NCI-H446 (cell line): ENCODE results near the gene TNIK.
"Not testable (repeated sequence)": the region's sequence is repeated elsewhere in the genome, so short reads cannot be mapped to it uniquely, and the experiment has no call there.

Source experiments
- DNase-seq, 2 experiments: peaks; one replicate each; lab custom pipeline; 2025; lab: John Stamatoyannopoulos, UW

TNIK gene

GRCh38 chr3:171311784-171312183 is 148.4 kb downstream of the TNIK start:
- DNase-seq = no peak

DNA sequence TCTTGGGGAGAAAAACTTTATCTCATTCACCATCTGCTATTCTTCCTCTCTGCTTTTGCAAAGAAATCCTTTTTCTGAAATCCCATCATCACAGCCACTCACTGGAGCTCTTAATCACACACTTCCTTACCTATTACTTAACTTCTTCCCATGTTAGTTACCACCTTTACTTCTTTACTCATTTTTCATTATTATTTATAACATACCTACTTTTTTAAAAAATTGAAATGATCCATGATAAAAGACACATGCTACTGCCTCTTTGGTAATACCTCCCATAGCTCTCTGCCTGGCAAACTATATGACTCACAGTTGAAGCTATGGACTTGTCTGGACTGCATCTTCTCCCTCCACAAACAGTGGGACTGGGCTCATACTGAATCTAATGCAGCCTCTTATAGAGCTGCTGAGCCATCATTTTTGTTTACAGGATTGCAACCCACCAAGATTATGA is 150.3 kb downstream of the TNIK start:
- DNase-seq = peak; percentile 55 to 71

DNA sequence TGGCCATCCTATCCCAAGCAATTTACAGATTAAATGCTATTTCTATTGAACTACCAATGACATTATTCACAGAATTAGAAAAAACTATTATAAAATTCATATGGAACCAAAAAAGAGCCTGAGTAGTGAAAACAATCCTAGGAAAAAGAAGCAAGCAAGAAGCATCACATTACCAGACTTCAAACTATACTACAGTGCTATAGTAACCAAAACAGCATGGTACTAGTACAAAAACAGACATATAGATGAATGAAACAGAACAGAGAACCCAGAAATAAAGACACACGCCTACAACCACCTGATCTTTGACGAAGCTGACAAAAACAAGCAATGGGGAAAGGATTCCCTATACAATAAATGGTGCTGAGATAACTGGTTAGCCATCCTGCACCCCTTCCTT is 152.2 kb downstream of the TNIK start:
- DNase-seq = no peak

DNA sequence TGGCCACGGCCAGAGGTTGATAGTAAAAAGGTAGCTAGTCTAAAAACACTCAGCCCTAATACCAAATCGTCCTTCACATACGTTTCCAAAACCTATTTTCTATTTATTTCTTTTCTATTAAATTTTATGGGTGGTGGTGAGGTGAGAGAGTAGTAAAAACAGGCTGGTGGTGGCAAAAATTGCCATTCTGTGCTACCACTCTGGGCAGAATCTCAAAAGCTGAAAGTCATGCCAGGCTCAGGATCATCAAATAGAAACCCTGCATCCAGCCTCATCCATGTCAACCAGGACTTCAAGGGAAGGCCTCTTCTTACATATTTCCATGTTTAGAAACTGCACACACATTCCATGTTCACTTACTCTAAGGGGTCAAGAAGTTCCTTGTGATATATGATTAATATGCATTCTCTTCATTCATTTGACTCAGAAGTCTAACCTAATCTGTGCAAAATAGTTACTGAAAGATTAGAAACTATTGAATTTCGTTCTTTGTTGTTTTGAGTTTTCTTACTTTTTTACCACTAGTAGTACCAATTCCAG is 153.1 kb downstream of the TNIK start:
- DNase-seq = peak; percentile 71 to 87

- peak; percentile 87 to 91 for DNase-seq
These were observed 153.6 kb downstream of the TNIK start for GRCh38 chr3:171306631-171307030.

- DNase-seq = not testable (repeated sequence)
These were observed 154.4 kb downstream of the TNIK start for GRCh38 chr3:171305823-171306222.

GRCh38 chr3:171304498-171304897 is 155.7 kb downstream of the TNIK start:
- not testable (repeated sequence) for DNase-seq

DNA sequence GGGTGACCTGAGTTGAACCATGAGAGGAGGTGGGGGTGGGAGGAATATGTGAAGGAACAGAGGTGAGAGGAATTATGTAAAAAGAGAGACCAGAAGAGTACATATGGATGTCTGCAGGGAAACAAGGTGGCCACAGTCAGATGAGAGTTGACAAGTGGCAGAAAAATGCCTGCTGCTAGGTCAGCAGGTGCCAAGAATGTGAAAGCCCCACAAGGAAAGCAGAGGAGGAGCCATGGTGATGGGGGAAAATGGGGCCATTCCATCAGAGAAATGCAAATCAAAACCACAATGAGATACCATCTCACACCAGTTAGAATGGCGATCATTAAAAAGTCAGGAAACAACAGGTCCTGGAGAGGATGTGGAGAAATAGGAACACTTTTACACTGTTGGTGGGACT is 156.2 kb downstream of the TNIK start:
- not testable (repeated sequence) for DNase-seq

- no peak for DNase-seq
These were observed 158.2 kb downstream of the TNIK start for GRCh38 chr3:171301998-171302397.

- no peak for DNase-seq
These were observed 159.2 kb downstream of the TNIK start for GRCh38 chr3:171301002-171301401.

DNA sequence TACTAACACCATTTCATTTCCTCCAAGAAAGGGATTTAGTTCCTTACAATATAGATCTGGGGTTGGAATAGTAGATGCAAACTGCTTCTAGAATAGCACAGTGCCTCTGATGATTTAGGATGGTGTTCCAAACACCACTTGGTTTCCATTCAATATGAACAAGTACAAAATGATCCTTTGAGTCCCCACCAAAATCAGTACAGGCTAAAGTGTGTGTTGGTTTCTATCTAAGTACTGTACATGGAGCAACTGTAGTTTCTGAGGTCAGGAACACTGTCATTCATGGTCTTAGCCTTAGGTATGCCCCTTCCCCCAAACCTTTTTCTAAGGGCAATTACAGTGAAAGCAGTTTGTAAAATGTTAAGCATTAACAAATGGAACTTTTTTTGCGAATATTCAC is 162.3 kb downstream of the TNIK start:
- DNase-seq = no peak

GRCh38 chr3:171297207-171297606 is 163.0 kb downstream of the TNIK start:
- no peak for DNase-seq

- DNase-seq = no peak
These were observed 164.5 kb downstream of the TNIK start for GRCh38 chr3:171295484-171296373.

DNA sequence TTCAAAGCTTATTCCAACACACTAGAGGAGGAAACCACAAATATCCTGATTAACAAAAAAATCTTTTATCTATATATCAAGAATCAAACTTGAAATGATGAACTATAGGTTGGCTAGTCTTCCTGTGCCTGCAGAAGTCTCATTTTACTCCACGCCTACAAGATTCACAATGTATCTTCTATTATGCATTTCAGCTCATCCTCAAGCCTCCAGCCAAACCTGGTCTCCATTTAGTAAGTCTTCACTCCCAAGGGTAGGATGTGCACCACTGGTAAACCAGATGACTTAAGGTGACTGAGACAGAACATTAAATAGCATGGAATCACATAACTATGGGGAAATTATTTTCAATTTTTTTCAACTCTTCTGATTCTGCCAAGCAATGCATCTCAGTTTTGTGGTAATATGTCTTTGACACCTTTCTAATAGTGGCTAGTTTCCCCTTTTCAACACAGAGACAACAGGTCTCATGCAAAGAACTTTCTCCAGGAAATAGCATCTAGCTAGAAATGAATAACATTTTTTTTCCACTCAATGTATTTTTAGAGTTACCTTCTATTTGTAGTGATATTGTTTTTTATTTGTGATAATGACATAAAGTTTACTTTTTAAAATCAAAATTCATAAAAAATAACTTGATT is 166.9 kb downstream of the TNIK start:
- DNase-seq = no peak

GRCh38 chr3:171290680-171291079 is 169.5 kb downstream of the TNIK start:
- no peak for DNase-seq

DNA sequence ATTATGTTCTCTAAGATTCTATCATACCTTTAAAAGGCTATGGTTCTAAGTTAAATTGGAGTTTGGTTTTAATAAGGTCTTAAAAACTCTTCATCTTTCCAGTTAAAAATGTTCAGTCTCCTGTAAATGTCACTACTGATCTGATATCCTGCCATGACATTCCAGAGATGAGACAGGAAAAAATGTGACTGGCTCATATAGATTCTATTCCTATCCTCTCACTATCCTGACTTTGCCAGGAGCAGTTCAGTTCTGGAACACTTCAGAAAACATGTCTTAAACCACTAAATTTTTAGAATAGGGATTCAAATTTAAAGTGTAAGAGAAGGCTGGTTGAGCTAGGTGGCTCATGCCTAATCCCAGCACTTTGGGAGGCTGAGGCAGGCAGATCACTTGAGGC is 170.9 kb downstream of the TNIK start:
- DNase-seq = no peak

DNA sequence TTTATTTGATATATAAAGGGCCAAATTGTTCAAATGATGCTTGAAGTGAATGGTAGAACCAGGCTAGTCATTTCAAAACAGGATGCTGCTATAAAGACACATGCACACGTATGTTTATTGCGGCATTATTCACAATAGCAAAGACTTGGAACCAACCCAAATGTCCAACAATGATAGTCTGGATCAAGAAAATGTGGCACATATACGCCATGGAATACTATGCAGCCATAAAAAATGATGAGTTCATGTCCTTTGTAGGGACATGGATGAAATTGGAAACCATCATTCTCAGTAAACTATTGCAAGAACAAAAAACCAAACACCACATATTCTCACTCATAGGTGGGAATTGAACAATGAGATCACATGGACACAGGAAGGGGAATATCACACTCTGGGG is 172.4 kb downstream of the TNIK start:
- not testable (repeated sequence) for DNase-seq

DNA sequence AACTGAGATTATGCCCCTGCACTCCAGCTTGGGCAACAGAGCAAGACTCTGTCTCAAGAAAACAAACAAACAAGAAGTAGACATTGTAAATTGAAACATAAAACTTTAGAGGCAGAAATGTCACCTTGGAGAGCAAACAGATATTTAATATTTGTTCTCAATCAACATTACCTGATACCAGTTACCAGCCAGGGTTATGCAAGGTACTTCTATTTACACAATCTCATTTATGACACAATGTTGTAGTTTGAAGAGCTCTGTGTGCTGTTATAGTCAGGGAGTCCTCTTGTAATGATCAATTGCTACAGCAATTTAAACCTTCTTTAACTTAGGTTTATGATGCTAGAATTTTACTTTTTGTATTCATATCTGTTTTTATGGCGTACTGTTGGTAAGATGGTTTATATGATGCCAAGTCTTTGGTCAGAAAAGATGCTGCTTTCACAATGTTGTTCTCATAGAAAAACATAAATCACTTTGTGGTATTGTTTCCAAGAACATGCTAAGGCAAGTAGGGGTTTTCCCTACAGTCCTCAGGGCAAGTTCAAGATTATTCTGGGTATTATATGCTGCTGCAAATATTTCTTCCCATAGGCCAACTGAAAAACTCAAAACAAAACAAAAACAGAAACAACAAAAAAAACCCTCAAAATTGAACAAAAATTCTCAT is 173.5 kb downstream of the TNIK start:
- DNase-seq = no peak

DNA sequence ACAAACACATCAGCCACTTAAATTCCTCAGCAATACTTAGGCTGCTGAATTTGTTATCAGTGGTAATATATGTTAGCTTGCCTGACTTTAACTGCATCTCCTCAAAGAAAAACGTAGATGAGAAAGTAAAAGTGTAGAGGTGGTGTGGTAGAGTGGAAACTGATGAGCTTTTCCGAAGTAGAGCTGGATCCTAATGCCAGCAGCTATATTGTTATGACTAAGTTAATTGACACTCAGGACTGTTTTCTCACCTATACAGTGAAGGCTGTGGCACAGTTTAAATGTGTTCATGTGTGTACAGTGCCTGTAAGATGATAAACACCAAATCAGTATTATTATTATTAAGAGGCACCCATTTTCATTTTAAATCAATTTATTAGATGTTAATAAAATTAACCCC is 174.9 kb downstream of the TNIK start:
- no peak for DNase-seq

GRCh38 chr3:171284308-171285075 is 175.7 kb downstream of the TNIK start:
- peak; percentile 67 to 80 for DNase-seq

DNA sequence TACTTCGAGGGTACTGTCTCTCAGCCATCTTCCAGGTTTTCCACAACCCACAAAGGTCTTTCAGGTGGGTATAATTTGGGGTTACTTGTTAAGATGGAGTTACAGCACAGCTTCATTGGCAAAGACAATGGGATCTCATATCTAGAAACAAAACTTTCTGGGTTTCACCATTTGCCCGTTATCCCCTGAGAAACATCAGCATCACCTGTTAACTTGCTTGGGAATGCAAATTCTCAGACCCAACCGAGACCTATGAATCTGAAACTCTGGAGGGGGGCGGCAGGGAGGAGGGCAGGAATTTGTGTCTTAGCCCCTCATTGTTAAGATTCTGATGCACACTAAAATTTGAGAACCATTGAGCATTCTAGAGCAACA is 176.4 kb downstream of the TNIK start:
- DNase-seq = no peak
